HG02852 (cell line): Measurements from ENCODE around the gene SEMA4C.

Experiments
- ATAC-seq: cut with Tn5 transposase; IDR thresholded peaks from one replicate; pipeline ENCODE4 v1.9.1; 2021; ENCODE audit warnings: mild to moderate bottlenecking, moderate library complexity; ENCODE audit not compliant: unreplicated experiment

The SEMA4C gene

DNA sequence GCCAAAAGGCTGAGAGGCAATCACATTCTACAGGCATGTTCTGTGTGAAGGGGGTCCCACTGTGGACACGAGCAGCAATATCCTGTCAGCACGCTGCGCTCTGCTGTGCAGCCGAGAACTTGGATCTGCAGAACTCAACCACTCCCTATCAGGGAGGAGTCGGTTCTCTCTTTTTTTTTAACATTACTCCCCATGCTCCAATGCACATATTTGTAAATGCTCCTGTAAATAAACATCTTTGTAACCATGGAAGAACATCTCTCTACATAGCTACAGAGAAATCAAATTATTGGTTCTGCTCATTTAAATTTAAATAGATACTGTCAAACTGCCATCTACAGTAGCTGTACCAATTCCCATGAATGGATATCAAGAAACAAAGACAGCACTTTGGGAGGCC is 23.1 kb downstream of the SEMA4C start:
- ATAC-seq: no peak

DNA sequence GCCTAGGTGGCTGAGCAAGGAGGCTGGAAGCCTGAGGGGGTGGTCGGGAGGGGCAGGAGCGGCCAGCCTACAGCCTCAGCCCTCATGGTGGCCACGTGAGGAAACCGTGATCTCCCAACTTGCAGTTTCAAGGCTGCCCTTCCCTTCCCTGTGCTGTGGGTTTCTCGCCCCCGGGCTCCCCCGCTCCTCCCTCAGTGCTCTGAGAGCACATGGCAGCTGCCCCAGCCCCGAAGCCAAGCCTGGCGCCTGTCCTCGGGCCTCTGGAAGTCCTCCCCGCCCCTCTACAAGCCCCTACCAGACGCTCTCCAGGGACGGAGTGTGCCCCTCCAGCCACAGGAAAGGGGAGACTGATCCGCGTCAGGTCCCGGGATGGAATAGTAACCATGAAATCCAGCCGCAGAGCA is 25.5 kb downstream of the SEMA4C start:
- ATAC-seq: no peak

GRCh38 chr2:96843538-96844268 is 26.2 kb downstream of the SEMA4C start, which contains the start of gene ANKRD23:
ANKRD23 (minus strand) TSS chr2:96844021; CDS start chr2:96843992, 29 bp downstream.
- no peak for ATAC-seq

DNA sequence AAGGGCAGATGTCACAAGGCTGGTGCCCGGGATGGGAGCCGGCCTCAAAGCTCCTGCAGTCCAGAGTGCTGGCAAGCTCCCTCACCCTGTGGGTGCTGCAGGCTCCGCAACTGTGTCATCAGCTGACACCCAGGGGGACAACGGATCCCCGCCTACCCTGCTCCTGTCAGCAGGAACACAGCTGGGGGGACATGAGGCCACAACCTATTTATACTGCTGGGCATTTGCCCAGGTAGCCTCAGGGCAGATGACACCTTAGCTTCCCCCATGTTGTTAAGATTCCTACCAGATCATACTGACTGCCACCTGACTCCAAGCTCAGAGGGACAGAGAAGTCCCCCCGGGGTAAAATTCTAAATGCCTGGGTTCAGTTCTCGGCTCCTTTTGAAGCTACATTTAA is 27.3 kb downstream of the SEMA4C start:
- ATAC-seq: no peak

DNA sequence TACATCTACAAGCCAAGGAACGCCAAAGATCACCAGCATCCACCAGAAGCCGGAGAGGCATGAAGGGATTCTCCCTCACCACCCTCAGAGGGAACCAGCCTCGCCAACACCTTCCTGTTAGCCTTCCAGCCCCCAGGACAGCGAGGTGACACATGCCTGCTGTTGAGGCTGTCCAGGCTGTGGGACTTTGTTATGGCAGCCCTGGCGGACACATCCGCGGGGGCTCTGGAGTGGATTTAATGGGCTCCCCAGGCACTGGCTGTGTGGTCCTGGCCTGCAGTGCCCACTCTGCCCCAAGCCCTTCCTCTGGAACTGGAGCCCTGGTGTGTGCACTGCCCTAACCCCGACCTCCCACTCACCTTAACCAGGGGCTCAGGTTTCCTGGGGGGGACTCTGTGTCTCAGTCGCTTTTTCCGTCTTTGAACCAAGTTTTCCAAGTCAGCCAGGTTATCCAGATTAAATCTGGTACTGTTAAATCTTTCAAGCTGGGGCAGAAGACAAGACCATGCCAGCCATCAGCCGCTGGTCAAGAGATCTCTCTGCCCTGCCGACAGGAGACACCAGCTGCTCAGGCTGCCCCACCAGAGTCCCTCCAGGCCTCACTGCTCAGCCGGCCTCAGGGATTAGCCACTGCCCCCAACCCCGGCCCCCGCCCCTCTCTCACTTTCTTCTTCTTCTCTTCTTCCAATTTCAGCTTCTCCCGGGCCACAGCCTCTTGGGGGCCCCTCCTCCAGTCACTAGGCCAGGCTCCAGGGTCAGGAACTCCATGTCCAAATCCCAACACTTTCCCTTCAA is 28.0 kb downstream of the SEMA4C start:
- ATAC-seq: no peak

DNA sequence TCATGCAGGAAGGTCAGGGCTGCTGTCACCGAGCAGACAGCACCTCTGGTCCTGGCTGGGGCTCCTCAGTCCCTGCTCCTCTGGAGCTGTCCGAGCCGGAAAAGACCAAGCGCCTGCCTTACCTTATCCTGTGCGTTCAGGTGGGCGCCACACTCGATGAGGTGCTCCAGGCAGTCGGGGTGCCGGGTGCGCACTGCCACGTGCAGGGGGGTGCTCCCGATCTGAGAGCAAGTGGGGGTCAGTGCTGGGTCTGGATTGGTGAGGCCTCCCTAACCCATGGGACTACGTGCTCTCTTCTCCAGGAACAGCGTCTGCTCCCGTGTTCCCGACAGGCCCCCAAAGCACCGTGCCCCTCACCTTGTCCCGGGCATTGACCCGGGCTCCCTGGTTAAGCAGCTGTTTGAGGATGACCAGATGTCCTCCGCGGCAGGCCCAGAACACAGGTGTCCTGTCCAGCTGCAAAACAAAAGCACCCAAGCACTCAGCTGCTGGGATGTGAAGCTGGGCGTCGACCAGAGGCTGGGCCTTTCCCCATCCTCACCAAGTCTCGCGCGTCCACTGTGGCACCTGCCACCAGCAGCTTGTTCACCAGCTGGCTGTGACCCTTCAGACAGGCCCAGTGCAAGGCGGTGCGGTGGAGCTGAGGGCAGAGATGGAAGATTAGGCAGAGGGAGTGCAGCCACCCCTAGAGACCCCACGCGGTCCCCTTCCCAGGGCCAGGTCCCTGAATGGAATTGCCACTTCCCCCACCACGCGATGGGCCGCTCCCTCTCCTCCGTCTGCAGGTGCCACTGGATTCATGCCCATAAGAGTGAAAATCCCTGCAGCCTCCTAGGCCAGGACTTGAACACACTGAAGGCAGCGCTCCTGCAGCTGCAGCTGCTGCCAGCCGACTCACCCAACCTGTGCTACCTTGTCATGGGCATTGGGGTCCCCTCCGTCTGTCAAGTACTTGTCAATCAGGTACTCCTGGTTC is 29.7 kb downstream of the SEMA4C start:
- no peak for ATAC-seq

DNA sequence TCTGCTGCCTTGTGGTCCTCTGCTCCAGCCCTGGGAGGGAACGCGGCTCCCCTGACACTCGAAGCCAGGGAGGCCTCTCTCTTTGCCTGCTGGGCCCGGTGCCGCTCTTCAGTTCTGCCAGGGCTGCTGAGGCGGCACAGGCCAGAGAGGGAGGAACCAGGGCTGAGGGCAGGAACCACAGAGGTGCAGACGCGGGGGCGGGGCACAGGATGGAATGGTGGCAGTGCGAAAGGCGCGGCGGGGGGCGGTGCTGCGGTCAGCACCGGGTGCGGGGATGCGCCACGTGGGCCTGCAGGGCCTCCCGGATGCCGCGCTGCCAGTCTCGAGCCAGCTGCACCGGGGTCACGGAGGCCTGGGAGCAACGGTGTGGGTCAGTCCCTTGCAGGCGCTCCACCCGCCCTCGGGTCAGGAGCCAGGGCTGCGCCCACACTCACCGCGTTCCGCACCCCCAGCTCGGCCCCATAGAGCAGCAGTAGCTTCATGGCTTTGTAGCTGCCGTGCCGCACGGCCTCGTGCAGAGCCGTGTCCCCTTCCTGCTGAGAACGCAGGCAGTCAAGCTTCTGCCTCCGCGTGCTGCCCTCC is 30.5 kb downstream of the SEMA4C start:
- no peak for ATAC-seq

DNA sequence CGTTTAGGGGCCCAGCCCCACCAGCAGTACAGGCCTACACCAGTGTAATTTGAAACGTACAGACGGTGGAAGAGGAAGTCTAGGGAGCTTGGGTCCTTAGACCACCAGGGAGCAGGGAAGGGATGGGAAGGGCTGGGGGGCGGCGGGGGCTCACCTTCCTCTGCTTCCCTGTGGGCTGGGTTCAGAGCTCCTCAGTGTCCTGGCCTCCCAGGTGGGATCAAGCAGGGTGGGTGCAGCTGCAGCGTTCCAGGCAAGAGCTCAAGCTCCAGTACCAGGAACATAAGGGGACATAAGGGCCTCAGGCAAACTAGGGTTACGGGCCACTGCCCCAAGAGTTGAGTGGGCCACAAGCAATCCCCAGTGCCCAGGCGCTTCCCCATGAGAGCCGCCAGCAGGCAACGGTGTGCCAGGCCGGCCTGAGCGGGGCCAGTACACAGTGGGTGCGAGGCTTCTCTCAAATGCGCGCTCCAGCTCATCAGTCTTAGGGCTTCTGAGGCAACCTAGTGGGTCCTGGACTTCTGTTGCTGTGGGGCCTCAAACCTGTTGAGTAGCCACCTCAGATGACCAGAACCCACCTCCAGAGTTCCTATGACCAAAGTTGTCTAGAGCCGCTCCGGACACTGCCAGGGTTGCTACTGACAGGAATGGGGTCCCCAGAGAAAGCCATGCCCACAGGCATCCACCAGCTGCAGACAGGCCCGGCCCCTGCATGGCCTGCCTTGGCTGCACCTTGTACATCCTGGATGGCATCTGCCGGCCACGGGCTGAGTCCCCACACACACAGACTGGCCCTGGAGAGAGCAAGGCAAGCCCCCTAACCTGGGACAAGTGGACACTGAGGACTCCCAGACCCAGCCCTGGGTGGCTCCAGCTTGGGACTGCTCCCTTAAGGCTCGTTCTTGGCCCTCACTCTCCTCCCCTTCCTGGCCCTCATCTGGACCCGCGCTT is 31.3 kb downstream of the SEMA4C start:
- no peak for ATAC-seq

DNA sequence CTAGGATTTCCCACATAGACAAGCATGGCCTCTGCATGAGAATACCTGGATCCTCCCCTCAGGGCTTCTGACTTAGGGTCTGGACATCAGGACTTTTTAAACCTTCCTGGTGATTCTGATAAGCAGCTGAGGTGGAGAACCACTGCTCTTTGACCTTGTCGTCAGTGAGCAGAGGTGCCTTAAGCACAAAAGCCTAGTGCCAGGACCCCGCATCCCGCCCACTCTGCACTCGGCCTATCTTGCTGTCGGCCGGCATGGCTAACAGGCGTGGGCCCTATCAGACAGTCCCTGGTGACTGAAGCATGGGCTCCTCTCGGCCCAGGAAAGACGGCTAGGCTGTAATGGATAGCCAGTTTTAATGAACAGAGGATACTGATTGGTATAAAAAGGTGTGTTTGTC is 32.3 kb downstream of the SEMA4C start:
- ATAC-seq: no peak

- no peak for ATAC-seq
Observed at GRCh38 chr2:96835830-96836229, 34.0 kb downstream of the SEMA4C start.

GRCh38 chr2:96832754-96833507 is 36.9 kb downstream of the SEMA4C start:
- no peak for ATAC-seq

DNA sequence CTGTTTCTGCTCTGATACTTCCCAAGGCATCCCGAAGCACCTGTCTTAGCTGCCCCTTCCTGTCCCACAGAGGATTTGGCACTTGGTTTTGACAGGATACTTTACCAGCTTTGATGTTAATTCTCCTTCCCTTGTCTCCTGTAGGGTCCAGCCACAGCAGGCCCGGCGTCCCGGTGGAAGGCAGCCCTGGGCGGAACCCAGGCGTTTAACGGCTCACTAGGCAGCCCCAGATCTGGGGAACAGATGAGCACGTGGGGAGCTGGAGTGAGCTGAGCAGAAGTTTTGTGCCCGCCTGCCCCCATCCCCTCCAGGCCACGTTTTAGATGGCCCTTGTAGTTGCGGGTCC is 37.5 kb downstream of the SEMA4C start:
- no peak for ATAC-seq

- no peak for ATAC-seq
Observed at GRCh38 chr2:96831679-96832078, 38.2 kb downstream of the SEMA4C start.

DNA sequence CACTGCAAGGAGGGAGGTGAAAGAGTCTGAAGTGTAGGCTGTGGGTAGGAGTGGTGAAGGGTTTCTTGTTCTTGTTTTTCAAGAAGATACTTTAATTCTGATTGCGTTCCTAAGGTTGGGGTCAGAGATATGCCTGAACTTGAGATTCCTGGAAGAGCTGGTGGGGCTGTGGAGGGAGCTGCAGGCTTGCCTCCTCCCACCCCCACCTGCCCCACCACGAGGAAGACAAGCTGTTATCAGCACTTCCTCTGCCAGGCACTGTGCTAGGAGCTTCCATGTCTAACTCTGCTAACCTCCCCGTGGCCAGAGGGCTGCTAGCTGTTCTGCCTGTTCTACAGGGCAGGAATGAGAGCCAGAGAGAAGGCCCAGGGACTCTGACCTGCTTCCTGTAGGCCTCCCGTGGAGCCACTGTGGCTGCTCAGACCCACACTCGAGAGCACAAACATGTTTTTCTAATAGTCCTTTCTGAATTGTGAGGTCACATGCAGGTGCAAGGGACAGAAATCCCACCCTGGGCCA is 39.8 kb downstream of the SEMA4C start:
- ATAC-seq: no peak

DNA sequence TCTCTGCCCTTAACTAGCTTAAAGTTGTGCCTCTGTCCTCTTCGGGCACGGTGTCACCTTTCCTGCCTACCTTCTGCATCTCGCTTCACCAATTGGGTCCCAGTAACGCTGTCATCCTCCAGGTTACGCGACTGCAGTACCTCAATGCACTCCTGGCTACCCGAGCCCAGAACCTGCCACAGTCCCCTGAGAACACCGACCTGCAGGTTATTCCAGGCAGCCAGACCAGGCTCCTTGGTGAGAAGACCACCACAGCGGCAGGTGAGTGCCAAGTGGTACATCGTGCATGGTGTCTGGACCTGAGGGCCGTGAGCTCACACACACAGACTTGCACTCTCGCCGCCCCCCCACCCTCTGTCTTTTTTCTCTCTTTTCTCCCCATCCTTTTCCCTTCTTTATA is 41.0 kb downstream of the SEMA4C start:
- no peak for ATAC-seq

DNA sequence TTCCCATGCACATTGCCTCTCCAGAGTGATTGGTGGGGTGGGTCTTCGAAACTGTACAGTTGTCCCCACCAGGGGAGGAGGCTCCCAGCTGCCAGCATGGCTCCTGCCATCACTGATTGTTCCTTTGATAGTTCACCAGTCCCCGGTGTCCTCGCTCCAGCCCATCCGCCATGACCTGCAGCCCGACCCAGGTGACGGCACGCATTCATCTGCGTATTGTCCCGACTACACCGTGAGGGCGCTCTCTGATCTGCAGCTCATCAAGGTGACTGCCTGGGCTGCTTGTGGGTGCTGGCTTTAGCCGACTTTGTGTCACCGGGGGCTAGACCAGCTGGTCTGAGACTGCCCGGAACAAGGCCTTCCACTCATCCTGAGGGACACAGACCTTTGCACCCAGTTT is 41.4 kb downstream of the SEMA4C start:
- ATAC-seq: no peak

GRCh38 chr2:96826546-96827278 is 43.2 kb downstream of the SEMA4C start:
- ATAC-seq: no peak

DNA sequence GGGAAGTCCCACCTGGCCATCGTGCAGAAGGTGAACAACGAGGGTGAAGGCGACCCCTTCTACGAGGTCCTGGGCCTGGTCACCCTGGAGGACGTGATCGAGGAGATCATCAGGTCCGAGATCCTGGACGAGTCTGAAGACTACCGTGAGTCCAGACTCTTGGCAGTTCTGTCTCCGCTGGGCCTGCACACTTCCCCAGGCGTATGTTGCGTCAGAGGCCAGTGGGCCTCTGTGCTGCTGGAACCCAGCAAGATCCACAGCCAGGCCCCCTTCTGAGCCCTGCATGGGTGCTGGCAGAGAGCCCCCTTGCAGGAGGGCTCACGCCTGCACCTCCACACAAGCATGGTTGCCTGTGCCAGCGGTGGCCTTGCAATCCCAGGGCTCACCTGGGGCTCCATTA is 44.8 kb downstream of the SEMA4C start:
- no peak for ATAC-seq
